HepG2 (cell line): ENCODE data around the gene CACNA1H.

ENCODE experiments used
- ATF3 ChIP-seq: sonication (generic); formaldehyde crosslinking; IDR thresholded peaks from 2 replicates; pipeline ENCODE4 v1.4.0; 2020; ENCODE audit warnings: missing genetic modification reagents
- CTCF ChIP-seq: sonication (generic); formaldehyde crosslinking; IDR thresholded peaks from 2 replicates; pipeline ENCODE4 v1.5.0; 2020; ENCODE audit warnings: mild to moderate bottlenecking, missing genetic modification reagents, moderate library complexity
- POLR2AphosphoS5 ChIP-seq: IDR thresholded peaks from 2 replicates; pipeline ENCODE4 v1.6.1; 2012; ENCODE audit warnings: low read depth, low read length
- SIN3A ChIP-seq: IDR thresholded peaks from 2 replicates; pipeline ENCODE4 v1.6.1; 2011; ENCODE audit warnings: low read depth, mild to moderate bottlenecking, control low read depth, low read length, borderline replicate concordance
- STAG1 ChIP-seq: sonication (generic); formaldehyde crosslinking; IDR thresholded peaks from 2 replicates; pipeline ENCODE4 v1.4.0; 2020; ENCODE audit warnings: missing genetic modification reagents
- USF2 ChIP-seq, 2 experiments: sonication (generic) in 1 of 2; formaldehyde crosslinking in 1 of 2; IDR thresholded peaks; 2 replicates each; pipeline versions ENCODE4 v1.5.1 to v1.6.1; 2011 to 2020; ENCODE audit warnings: borderline replicate concordance in 1 of 2, low read depth in 1 of 2, low read length in 1 of 2, mild to moderate bottlenecking in 1 of 2, missing genetic modification reagents in 1 of 2, moderate library complexity in 1 of 2
- ZBTB1 ChIP-seq: sonication (generic); formaldehyde crosslinking; IDR thresholded peaks from 2 replicates; pipeline ENCODE4 v1.4.0; 2020; ENCODE audit warnings: missing genetic modification reagents, borderline replicate concordance

GRCh38 chr16:1199347-1200013 is 46.6 kb downstream of the CACNA1H start:
- TF ChIP-seq ATF3, result no peak
- TF ChIP-seq CTCF (CRISPR knock-in tag), result no peak
- no peak for TF ChIP-seq USF2 (IDR thresholded peaks at IDR 0.05; ENCODE audit: low read depth, low read length)
- TF ChIP-seq USF2 (CRISPR knock-in tag; IDR thresholded peaks at IDR 0.05; ENCODE audit: borderline replicate concordance), result no peak
- no peak for TF ChIP-seq POLR2AphosphoS5
- no peak for TF ChIP-seq ZBTB1 (CRISPR knock-in tag)
- TF ChIP-seq STAG1 (CRISPR knock-in tag), result no peak
- no peak for TF ChIP-seq SIN3A
